Mononuclear cell (primary cell): ENCODE measurements around the gene CHST12. TPM values are rescaled to one million over a fixed set of nuclear protein-coding genes. Genes with fewer than 3 reads are reported as not detected.
"Not testable (repeated sequence)": the region's sequence is repeated elsewhere in the genome, so short reads cannot be mapped to it uniquely, and the experiment has no call there.

Experiments
- H3K27me3 ChIP-seq: 2 replicates; pipeline ENCODE4 v1.6.0; 2011; ENCODE audit warnings: low read length, control low read depth; ENCODE audit not compliant: insufficient read depth
- H3K4me1 ChIP-seq: 2 replicates; pipeline ENCODE4 v1.5.1; 2011; ENCODE audit warnings: mild to moderate bottlenecking, low read length, control low read depth; ENCODE audit not compliant: insufficient read depth
- H3K4me3 ChIP-seq: 2 replicates; pipeline ENCODE4 v1.5.1; 2011; ENCODE audit warnings: mild to moderate bottlenecking, low read length, moderate library complexity
- H3K9me3 ChIP-seq: 2 replicates; pipeline ENCODE4 v1.5.1; 2011; ENCODE audit warnings: low read depth, mild to moderate bottlenecking, control low read depth, low read length
- total RNA-seq: library from RNA; depleted of rRNA; stranded (reverse); fragments of >200 nt; gene quantifications from one replicate; pipeline ENCODE4 v1.2.3, GENCODE V29; 2012

CHST12 gene
- total RNA-seq, 1 donor: 3.0 TPM

GRCh38 chr7:2373124-2373556, 30.3 kb upstream of the CHST12 start:
- Histone ChIP-seq H3K27me3 (no peaks in the 10 kb centered on the region), H3K9me3 (no peaks in the 10 kb centered on the region), H3K4me1 (no peaks in the 10 kb centered on the region), H3K4me3 (no peak overlapping the region)

DNA sequence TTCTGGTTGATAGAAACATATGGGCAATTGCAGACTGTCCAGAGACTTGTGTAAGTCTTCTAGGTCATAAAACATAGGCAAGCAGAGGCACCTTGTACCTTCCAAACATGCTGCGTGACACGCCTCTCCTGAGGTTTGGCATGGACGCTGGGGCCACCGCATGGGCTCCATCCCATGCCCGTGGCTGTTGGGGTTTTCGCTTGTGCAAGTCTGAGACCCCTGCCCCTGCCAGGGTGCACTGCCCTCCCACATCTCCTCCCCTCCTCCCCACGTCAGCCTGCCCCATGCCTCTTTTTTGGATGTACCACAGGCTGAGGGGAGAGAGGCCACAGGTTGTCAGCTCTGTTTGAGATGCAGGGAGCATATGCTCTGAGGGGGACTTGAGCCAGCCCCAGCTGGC, 29.8 kb upstream of the CHST12 start:
- Histone ChIP-seq H3K4me3 (no peak overlapping the region), H3K4me1 (no peaks in the 10 kb centered on the region), H3K27me3 (no peaks in the 10 kb centered on the region), H3K9me3 (no peaks in the 10 kb centered on the region)

GRCh38 chr7:2374401-2374800, 29.0 kb upstream of the CHST12 start:
- H3K27me3 ChIP-seq: no peaks in the 10 kb centered on the region
- no peaks in the 10 kb centered on the region for H3K4me1 ChIP-seq
- H3K4me3 ChIP-seq: no peak overlapping the region
- no peaks in the 10 kb centered on the region for H3K9me3 ChIP-seq

DNA sequence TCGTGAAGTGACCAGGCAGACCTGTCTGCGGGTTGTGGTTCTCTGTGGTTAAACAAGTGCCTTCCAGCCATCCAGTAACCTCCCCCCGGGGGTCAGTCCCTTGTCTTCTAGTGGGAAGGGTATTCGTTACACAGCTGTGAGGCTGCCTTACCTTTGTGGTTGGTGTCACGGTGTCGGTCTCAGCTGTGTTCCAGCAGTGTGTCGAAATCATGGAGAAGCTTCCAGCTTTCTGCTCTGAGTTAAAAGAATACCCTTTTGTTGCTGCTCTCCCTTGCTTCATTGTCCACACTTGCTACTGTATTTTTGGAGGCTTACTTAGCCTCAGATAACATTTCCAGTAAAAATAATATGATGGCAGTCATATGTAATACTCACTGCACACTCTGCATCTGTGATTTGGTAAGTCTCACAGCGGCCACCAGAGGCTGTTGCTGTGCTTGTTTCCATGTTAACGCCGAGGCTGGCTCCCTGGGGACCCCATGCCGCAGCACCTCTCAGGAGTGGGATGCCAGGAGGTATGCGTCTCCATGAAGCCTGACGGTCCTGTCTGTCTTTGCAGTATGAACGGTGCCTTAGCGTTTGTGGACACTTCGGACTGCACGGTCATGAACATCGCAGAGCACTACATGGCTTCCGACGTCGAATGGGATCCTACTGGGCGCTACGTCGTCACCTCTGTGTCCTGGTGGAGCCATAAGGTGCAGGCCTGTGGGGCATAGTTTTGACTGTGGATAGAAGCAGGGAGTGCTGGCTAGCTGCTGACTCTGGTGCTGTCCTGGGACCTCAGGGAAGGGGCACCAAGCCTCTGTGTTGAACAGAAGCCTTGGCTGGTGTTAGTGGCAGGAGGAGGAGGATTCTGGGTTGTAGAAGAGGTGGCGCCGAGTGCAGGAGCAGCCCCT, 28.3 kb upstream of the CHST12 start:
- H3K4me1 ChIP-seq: no peaks in the 10 kb centered on the region
- H3K4me3 ChIP-seq: no peak overlapping the region
- H3K27me3 ChIP-seq: no peaks in the 10 kb centered on the region
- H3K9me3 ChIP-seq: no peaks in the 10 kb centered on the region

GRCh38 chr7:2376351-2377154, 26.9 kb upstream of the CHST12 start:
- Histone ChIP-seq H3K4me1 (no peaks in the 10 kb centered on the region), H3K27me3 (no peaks in the 10 kb centered on the region), H3K9me3 (no peaks in the 10 kb centered on the region), H3K4me3 (no peak overlapping the region)

- H3K9me3 ChIP-seq, H3K4me1 ChIP-seq, H3K4me3 ChIP-seq, H3K27me3 ChIP-seq: not testable (repeated sequence)
Observed at GRCh38 chr7:2377492-2377891, 25.9 kb upstream of the CHST12 start.

DNA sequence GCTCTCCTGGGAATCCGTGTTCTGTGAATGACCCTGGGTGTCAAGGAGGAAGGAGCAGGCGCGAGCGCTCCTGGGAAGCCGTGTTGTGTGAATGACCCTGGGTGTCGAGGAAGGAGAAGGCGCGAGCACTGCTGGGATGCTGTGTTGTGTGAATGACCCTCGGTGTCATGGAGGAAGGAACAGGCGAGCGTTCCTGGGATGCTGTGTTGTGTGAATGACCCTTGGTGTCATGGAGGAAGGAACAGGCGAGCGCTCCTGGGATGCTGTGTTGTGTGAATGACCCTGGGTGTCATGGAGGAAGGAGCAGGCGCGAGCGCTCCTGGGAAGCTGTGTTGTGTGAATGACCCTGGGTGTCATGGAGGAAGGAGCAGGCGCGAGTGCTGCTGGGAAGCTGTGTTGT, 25.3 kb upstream of the CHST12 start:
- H3K9me3 ChIP-seq, H3K4me1 ChIP-seq, H3K4me3 ChIP-seq, H3K27me3 ChIP-seq: not testable (repeated sequence)

DNA sequence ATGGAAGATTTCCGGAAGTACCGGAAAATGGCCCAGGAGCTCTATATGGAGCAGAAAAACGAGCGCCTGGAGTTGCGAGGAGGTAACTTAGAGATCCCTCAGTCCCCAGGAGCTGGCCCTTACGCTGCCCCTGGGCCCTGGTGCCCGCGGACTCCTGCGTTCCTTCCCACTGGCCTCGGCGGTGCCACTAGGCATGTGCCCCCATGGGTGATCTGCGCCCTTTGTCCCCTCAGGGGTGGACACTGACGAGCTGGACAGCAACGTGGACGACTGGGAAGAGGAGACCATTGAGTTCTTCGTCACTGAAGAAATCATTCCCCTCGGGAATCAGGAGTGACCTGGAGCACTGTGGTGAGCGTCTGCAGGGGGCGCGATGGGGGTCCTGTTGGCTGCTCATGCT, 24.2 kb upstream of the CHST12 start:
- H3K9me3 ChIP-seq: no peaks in the 10 kb centered on the region
- no peaks in the 10 kb centered on the region for H3K27me3 ChIP-seq
- no peak overlapping the region for H3K4me3 ChIP-seq
- no peaks in the 10 kb centered on the region for H3K4me1 ChIP-seq

- H3K4me1 ChIP-seq: no peaks in the 10 kb centered on the region
- H3K4me3 ChIP-seq: no peak overlapping the region
- no peaks in the 10 kb centered on the region for H3K27me3 ChIP-seq
- H3K9me3 ChIP-seq: no peaks in the 10 kb centered on the region
Observed at GRCh38 chr7:2379821-2380450, 23.5 kb upstream of the CHST12 start.

GRCh38 chr7:2380461-2380860, 22.9 kb upstream of the CHST12 start:
- no peaks in the 10 kb centered on the region for H3K4me1 ChIP-seq
- no peaks in the 10 kb centered on the region for H3K9me3 ChIP-seq
- H3K4me3 ChIP-seq: no peak overlapping the region
- no peaks in the 10 kb centered on the region for H3K27me3 ChIP-seq

DNA sequence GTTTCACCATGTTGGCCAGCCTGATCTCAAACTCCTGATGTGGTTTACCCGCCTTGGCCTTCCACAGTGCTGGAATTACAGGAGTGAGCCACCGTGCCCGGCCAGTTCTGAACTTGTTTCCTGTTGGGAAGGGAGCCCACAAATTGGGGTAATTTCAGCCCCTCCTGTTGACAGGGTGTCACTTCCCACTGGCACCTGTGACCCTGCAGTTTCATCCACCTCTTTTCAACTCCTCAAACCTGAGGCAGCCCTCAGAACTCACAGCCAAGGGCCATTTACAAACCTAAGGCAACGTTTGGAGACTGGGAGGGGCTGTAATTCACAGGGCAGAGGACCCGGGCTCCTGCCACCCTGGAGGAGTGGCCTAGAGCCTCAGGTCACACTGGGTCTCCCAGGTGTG, 22.2 kb upstream of the CHST12 start:
- H3K4me3 ChIP-seq: no peak overlapping the region
- no peaks in the 10 kb centered on the region for H3K27me3 ChIP-seq
- H3K4me1 ChIP-seq: no peaks in the 10 kb centered on the region
- H3K9me3 ChIP-seq: no peaks in the 10 kb centered on the region

- Histone ChIP-seq H3K27me3 (no peaks in the 10 kb centered on the region), H3K4me1 (no peaks in the 10 kb centered on the region), H3K9me3 (no peaks in the 10 kb centered on the region), H3K4me3 (no peak overlapping the region)
Observed at GRCh38 chr7:2381881-2382509, 21.4 kb upstream of the CHST12 start.

DNA sequence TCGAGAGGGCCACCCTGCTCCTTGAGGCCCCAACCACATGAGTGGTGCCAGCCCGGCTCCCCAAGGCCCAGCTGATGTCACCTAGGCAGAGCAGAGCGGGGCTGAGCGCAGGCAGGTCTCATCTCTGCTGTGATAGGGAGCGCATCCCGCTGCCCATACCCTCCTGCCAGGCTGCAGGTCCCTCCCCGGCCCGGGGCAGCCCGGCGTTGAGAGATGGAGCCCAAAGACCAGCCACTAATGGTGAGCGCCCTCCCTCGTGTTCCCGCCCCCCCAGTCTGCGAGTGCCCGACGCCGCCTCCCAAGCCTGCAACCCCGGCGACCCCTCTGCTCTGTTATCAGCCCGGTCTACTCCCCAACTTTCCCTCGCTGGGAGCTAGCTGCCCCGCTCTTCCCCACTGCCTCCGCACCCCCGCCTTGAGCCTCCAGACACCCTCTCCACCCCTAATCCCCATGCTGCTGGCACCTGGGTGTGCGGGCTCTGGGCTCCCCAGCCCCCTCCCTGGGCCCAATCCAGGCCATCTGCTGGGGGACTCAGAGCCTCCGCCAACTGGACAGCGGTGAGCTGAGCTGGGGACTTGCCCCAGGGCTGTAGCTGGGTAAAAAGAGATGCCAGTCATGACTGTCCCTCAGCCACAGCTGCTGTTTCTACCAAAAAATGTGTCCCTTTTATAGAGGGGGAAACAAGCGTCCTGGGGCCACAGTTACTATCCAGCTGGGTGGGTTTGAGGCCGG, 19.7 kb upstream of the CHST12 start:
- H3K4me3 ChIP-seq: no peak overlapping the region
- H3K27me3 ChIP-seq: no peaks in the 10 kb centered on the region
- H3K9me3 ChIP-seq: no peaks in the 10 kb centered on the region
- no peaks in the 10 kb centered on the region for H3K4me1 ChIP-seq
